Skeletal muscle tissue (tissue), 4 donors: ENCODE measurements around the gene LDHAL6B. TPM values are rescaled to one million over a fixed set of nuclear protein-coding genes. Genes with fewer than 3 reads are reported as not detected.

ENCODE experiments used
- H3K27ac ChIP-seq: one replicate; pipeline ENCODE4 v1.7.0; 2013; ENCODE audit warnings: mild to moderate bottlenecking, low read depth, low read length, inconsistent platforms
- H3K27me3 ChIP-seq, 3 donors: one replicate each; pipeline ENCODE4 v1.7.0; 2013; ENCODE audit warnings: low read length in 3 of 3; ENCODE audit not compliant: control insufficient read depth in 3 of 3, insufficient read depth in 3 of 3
- H3K36me3 ChIP-seq, 3 donors: one replicate each; pipeline ENCODE4 v1.7.0; 2013; ENCODE audit warnings: low read length in 3 of 3; ENCODE audit not compliant: control insufficient read depth in 3 of 3, insufficient read depth in 3 of 3
- H3K4me1 ChIP-seq, 3 donors: one replicate each; pipeline ENCODE4 v1.7.0; 2013; ENCODE audit warnings: low read length in 3 of 3, mild to moderate bottlenecking in 3 of 3; ENCODE audit not compliant: control insufficient read depth in 3 of 3, insufficient read depth in 3 of 3
- H3K4me3 ChIP-seq, 3 donors: one replicate each; pipeline ENCODE4 v1.7.0; 2013; ENCODE audit warnings: low read length in 3 of 3
- H3K9ac ChIP-seq, 3 donors: one replicate each; pipeline ENCODE4 v1.7.0; 2013; ENCODE audit warnings: low read length in 3 of 3, mild to moderate bottlenecking in 3 of 3, moderate library complexity in 2 of 3, low read depth in 1 of 3
- H3K9me3 ChIP-seq, 3 donors: one replicate each; pipeline ENCODE4 v1.7.0; 2013; ENCODE audit warnings: low read length in 3 of 3; ENCODE audit not compliant: control insufficient read depth in 3 of 3
- total RNA-seq: library from RNA; depleted of rRNA; stranded (reverse); fragments of >200 nt; gene quantifications from one replicate; pipeline ENCODE4 v1.2.3, GENCODE V29; 2014
- donor health status: Osteomylitis.

Gene LDHAL6B
- total RNA-seq, 1 donor from 2014 or later = not detected

- H3K27me3 ChIP-seq = no peaks in the 10 kb centered on the region
- H3K9ac ChIP-seq = no peak overlapping the region
- no peaks in the 10 kb centered on the region for H3K4me1 ChIP-seq
- peaks cover 24 to 36% (median 35%) of the 10 kb centered on the region in 3 donors for H3K36me3 ChIP-seq
- H3K9me3 ChIP-seq = no peaks in the 10 kb centered on the region
- no peak overlapping the region for H3K4me3 ChIP-seq
- no peak overlapping the region for H3K27ac ChIP-seq
These were observed 3.5 kb downstream of the LDHAL6B start for GRCh38 chr15:59210186-59210585.

GRCh38 chr15:59216911-59217310, 10.3 kb downstream of the LDHAL6B start:
- Histone ChIP-seq H3K27me3 (no peaks in the 10 kb centered on the region), H3K27ac (no peak overlapping the region), H3K9me3 (no peaks in the 10 kb centered on the region), H3K9ac (no peak overlapping the region), H3K36me3 (peaks cover 3 to 36% (median 28%) of the 10 kb centered on the region in 3 donors), H3K4me1 (no peaks in the 10 kb centered on the region), H3K4me3 (no peak overlapping the region)

GRCh38 chr15:59217876-59218498, 11.3 kb downstream of the LDHAL6B start:
- Histone ChIP-seq H3K27me3 (no peaks in the 10 kb centered on the region), H3K27ac (no peak overlapping the region), H3K36me3 (peaks cover 6 to 40% (median 32%) of the 10 kb centered on the region in 3 donors), H3K4me3 (no peak overlapping the region), H3K9ac (no peak overlapping the region), H3K9me3 (no peaks in the 10 kb centered on the region), H3K4me1 (no peaks in the 10 kb centered on the region)

GRCh38 chr15:59218710-59219109, 12.1 kb downstream of the LDHAL6B start:
- H3K27me3 ChIP-seq = no peaks in the 10 kb centered on the region
- H3K9ac ChIP-seq = no peak overlapping the region
- peak overlapping the region; percentile 41 for H3K27ac ChIP-seq
- H3K36me3 ChIP-seq = peaks cover 6 to 39% (median 39%) of the 10 kb centered on the region in 3 donors
- no peak overlapping the region for H3K4me3 ChIP-seq
- peaks cover 0 to under 1% (median 0%) of the 10 kb centered on the region in 3 donors for H3K4me1 ChIP-seq
- H3K9me3 ChIP-seq = no peaks in the 10 kb centered on the region

- Histone ChIP-seq H3K36me3 (peaks cover 13 to 36% (median 28%) of the 10 kb centered on the region in 3 donors), H3K4me3 (no peak overlapping the region), H3K4me1 (peaks cover 6 to 11% (median 10%) of the 10 kb centered on the region in 3 donors), H3K27me3 (no peaks in the 10 kb centered on the region), H3K9me3 (no peaks in the 10 kb centered on the region), H3K27ac (no peak overlapping the region), H3K9ac (no peak overlapping the region)
These were observed 15.2 kb downstream of the LDHAL6B start for GRCh38 chr15:59221511-59222505.

GRCh38 chr15:59222906-59223550, 16.4 kb downstream of the LDHAL6B start:
- H3K27ac ChIP-seq = no peak overlapping the region

GRCh38 chr15:59223736-59224135, 17.1 kb downstream of the LDHAL6B start:
- H3K4me3 ChIP-seq = no peak overlapping the region
- H3K9ac ChIP-seq = no peak overlapping the region
- H3K27ac ChIP-seq = no peak overlapping the region
- H3K36me3 ChIP-seq = peaks cover 10 to 24% (median 15%) of the 10 kb centered on the region in 3 donors
- no peaks in the 10 kb centered on the region for H3K9me3 ChIP-seq
- H3K27me3 ChIP-seq = no peaks in the 10 kb centered on the region
- peaks cover 6 to 11% (median 10%) of the 10 kb centered on the region in 3 donors for H3K4me1 ChIP-seq

More at GRCh38 chr15:59222906-59223550, 16.4 kb downstream of the LDHAL6B start:
- Histone ChIP-seq H3K9me3 (no peaks in the 10 kb centered on the region), H3K9ac (no peak overlapping the region), H3K27me3 (no peaks in the 10 kb centered on the region), H3K4me3 (no peak overlapping the region), H3K4me1 (peaks cover 6 to 11% (median 10%) of the 10 kb centered on the region in 3 donors), H3K36me3 (peaks cover 10 to 27% (median 18%) of the 10 kb centered on the region in 3 donors)

- H3K9me3 ChIP-seq = no peaks in the 10 kb centered on the region
- no peak overlapping the region for H3K4me3 ChIP-seq
- H3K27me3 ChIP-seq = no peaks in the 10 kb centered on the region
- H3K9ac ChIP-seq = no peak overlapping the region
- H3K4me1 ChIP-seq = peaks cover 6 to 11% (median 10%) of the 10 kb centered on the region in 3 donors
- peaks cover 10 to 24% (median 15%) of the 10 kb centered on the region in 3 donors for H3K36me3 ChIP-seq
- no peak overlapping the region for H3K27ac ChIP-seq
These were observed 17.8 kb downstream of the LDHAL6B start for GRCh38 chr15:59224474-59224873.

GRCh38 chr15:59227021-59227420, 20.4 kb downstream of the LDHAL6B start:
- Histone ChIP-seq H3K4me3 (no peak overlapping the region), H3K36me3 (peaks cover 10 to 20% (median 12%) of the 10 kb centered on the region in 3 donors), H3K9ac (no peak overlapping the region), H3K9me3 (no peaks in the 10 kb centered on the region), H3K27ac (no peak overlapping the region), H3K4me1 (peaks cover 9 to 12% (median 11%) of the 10 kb centered on the region in 3 donors), H3K27me3 (no peaks in the 10 kb centered on the region)
